Measurements from ENCODE around the gene TMEM131L.
"Not testable (repeated sequence)": the region's sequence is repeated elsewhere in the genome, so short reads cannot be mapped to it uniquely, and the experiment has no call there.

The TMEM131L gene

GRCh38 chr4:153447175-153447905 is 18.8 kb upstream of the TMEM131L start:
- in situ Hi-C loops (cut with MboI; ENCODE audit: low pct_unique_long_range_greater_than_20kb, low sequenced_read_pairs): no loop called here
- no peak for DNase-seq

GRCh38 chr4:153448003-153448731 is 18.0 kb upstream of the TMEM131L start:
- in situ Hi-C loops (cut with MboI; ENCODE audit: low pct_unique_long_range_greater_than_20kb, low sequenced_read_pairs): no loop called here
- DNase-seq: no peak

GRCh38 chr4:153449338-153449737 is 16.8 kb upstream of the TMEM131L start:
- DNase-seq: no peak
- in situ Hi-C loops (cut with MboI; ENCODE audit: low pct_unique_long_range_greater_than_20kb, low sequenced_read_pairs): no loop called here

GRCh38 chr4:153450544-153450917 is 15.6 kb upstream of the TMEM131L start:
- DNase-seq: no peak
- in situ Hi-C loops (cut with MboI; ENCODE audit: low pct_unique_long_range_greater_than_20kb, low sequenced_read_pairs): no loop called here

GRCh38 chr4:153451145-153451544 is 15.0 kb upstream of the TMEM131L start:
- in situ Hi-C loops (cut with MboI; ENCODE audit: low pct_unique_long_range_greater_than_20kb, low sequenced_read_pairs); DNase-seq: not testable (repeated sequence)

- no peak for DNase-seq
These were observed 14.1 kb upstream of the TMEM131L start for GRCh38 chr4:153451911-153452657.

GRCh38 chr4:153452658-153453378 is 13.3 kb upstream of the TMEM131L start:
- in situ Hi-C loops (cut with MboI; ENCODE audit: low pct_unique_long_range_greater_than_20kb, low sequenced_read_pairs): no loop called here

More at GRCh38 chr4:153451911-153452657, 14.1 kb upstream of the TMEM131L start:
- in situ Hi-C loops (cut with MboI; ENCODE audit: low pct_unique_long_range_greater_than_20kb, low sequenced_read_pairs): no loop called here

GRCh38 chr4:153453402-153453801 is 12.8 kb upstream of the TMEM131L start:
- DNase-seq: no peak
- in situ Hi-C loops (cut with MboI; ENCODE audit: low pct_unique_long_range_greater_than_20kb, low sequenced_read_pairs): no loop called here

More at GRCh38 chr4:153452658-153453378, 13.3 kb upstream of the TMEM131L start:
- no peak for DNase-seq

- in situ Hi-C loops (cut with MboI; ENCODE audit: low pct_unique_long_range_greater_than_20kb, low sequenced_read_pairs): no loop called here
- DNase-seq: no peak
These were observed 7.2 kb upstream of the TMEM131L start for GRCh38 chr4:153458969-153459368.

- in situ Hi-C loops (cut with MboI; ENCODE audit: low pct_unique_long_range_greater_than_20kb, low sequenced_read_pairs); DNase-seq: not testable (repeated sequence)
These were observed 4.6 kb upstream of the TMEM131L start for GRCh38 chr4:153461549-153461948.

- in situ Hi-C loops (cut with MboI; ENCODE audit: low pct_unique_long_range_greater_than_20kb, low sequenced_read_pairs): no loop called here
- no peak for DNase-seq
These were observed 2.1 kb upstream of the TMEM131L start for GRCh38 chr4:153464068-153464467.

GRCh38 chr4:153465140-153465539 is 1.0 kb upstream of the TMEM131L start:
- in situ Hi-C loops (cut with MboI; ENCODE audit: low pct_unique_long_range_greater_than_20kb, low sequenced_read_pairs): no loop called here
- no peak for DNase-seq

GRCh38 chr4:153465615-153466080 is 512 bp upstream of the TMEM131L start:
- in situ Hi-C loops (cut with MboI; ENCODE audit: low pct_unique_long_range_greater_than_20kb, low sequenced_read_pairs): no loop called here
- DNase-seq: peak; percentile 69

GRCh38 chr4:153466949-153467896 is 1.1 kb downstream of the TMEM131L start:
- peak; percentile 51 for DNase-seq
- in situ Hi-C loops (cut with MboI; ENCODE audit: low pct_unique_long_range_greater_than_20kb, low sequenced_read_pairs): no loop called here

GRCh38 chr4:153467897-153468262 is 1.7 kb downstream of the TMEM131L start:
- no peak for DNase-seq
- in situ Hi-C loops (cut with MboI; ENCODE audit: low pct_unique_long_range_greater_than_20kb, low sequenced_read_pairs): no loop called here

GRCh38 chr4:153468587-153468986 is 2.4 kb downstream of the TMEM131L start:
- in situ Hi-C loops (cut with MboI; ENCODE audit: low pct_unique_long_range_greater_than_20kb, low sequenced_read_pairs): no loop called here
- DNase-seq: no peak

- DNase-seq: no peak
- in situ Hi-C loops (cut with MboI; ENCODE audit: low pct_unique_long_range_greater_than_20kb, low sequenced_read_pairs): no loop called here
These were observed 2.9 kb downstream of the TMEM131L start for GRCh38 chr4:153469031-153469430.

GRCh38 chr4:153471071-153471697 is 5.0 kb downstream of the TMEM131L start:
- in situ Hi-C loops (cut with MboI; ENCODE audit: low pct_unique_long_range_greater_than_20kb, low sequenced_read_pairs); DNase-seq: not testable (repeated sequence)

All from KBM-7 (cell line).